NCI-H146 treated with DMSO at 0.1 percent for 48 hours (cell line): ENCODE measurements around the gene ARHGAP42.

ENCODE experiments used
- DNase-seq: peaks from one replicate; lab custom pipeline; 2025; ENCODE audit not compliant: unreplicated experiment; lab: John Stamatoyannopoulos, UW

Gene ARHGAP42

GRCh38 chr11:100682247-100682969 lies 4.7 kb upstream of the ARHGAP42 start:
- no peak for DNase-seq

DNA sequence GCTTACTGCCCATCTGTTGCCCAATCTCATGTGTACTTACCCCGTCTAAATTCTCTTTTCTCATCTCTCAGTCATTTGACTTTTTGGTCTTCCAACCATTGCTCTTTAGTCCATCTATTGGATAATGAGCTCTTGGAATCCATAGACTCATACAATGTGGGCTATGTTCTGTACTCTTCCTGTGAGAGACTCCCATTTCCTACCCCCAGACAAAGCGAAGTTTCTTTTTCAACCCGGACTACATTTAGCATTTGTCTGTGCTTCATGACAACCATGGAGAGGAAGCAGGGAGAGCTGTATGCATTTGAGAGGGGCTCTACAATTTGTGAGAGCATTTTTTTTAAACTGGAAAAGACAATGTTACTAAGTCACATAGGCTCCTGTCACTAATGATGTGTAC lies 4.0 kb upstream of the ARHGAP42 start:
- DNase-seq, result no peak

DNA sequence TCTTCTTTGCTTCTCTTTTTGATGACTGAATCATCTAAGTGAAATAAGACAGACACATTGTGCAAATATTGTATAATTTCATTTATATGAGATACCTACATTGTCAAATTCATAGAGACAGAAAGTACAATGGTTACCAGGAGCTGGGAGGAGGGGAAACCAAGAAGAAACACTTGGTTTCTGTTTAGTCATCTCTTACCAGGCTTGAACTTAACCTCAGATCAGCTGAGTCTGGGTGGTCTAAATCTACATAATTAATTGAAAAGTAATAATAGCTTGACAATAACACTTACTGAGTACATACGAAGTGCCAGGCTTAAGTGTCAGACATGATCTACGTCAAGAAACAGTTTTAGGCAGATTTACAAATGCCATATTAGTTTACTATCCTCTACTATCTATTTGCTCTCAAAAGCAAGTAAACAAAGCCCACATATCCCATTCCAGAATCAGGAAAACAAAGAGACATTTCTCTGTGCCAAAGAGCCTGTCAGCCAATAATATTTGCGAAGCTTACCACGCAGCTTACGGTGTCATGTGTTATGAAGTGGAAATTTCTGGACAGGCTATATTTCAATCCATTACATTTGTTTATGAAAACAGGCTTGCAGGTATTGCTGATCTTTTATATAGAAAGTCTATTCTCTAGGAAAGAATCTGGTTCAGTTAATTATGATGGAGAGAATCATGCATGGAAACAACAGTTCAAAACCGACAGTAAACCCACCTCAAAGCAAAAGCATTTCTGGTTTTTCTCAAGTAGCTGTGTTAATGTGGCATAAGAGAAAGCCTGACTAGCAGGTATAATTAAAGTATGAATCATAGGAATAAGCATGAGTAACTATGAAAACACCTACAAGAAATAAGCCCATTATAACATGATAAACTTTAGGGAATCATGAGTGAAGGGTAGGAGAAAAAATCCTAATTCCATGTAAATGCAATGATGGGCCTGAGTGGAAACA lies 2.7 kb upstream of the ARHGAP42 start:
- DNase-seq, result no peak

- DNase-seq, result no peak
Measured at GRCh38 chr11:100686476-100687053, 523 bp upstream of the ARHGAP42 start.

DNA sequence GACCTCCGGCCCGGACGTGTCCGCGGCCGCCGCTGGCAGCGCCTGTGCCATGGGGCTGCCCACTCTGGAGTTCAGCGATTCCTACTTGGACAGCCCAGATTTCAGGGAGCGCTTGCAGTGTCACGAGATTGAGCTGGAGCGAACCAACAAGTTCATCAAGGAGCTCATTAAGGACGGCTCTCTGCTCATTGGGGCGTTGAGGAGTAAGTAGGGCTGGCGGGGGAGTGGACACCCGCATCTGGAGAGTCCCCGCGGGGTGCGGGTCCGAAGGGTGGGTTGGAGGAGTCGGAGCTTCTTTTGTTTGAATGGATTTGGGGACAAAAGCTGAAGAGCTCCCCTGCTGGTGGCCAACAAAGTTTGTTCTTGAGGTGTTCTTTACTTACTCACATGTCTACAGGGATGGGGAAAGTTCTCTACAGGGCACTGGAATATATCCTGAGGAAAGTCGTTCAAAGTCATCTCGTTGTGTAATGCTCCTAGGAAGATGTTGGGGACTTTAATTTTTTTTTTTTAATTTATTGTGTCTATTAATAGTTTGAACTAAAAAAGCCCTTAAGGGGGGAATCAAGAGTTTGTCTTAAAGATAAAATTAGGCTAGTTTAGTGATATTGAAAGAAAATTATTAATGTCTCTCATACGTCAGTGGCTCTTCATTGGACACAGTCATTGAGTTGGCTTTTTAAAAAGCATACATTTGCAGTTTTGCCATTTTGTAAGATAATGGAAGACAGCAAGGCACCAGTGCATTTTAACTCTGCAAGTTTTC lies 725 bp downstream of the ARHGAP42 start:
- DNase-seq, result no peak

- no peak for DNase-seq
Measured at GRCh38 chr11:100689141-100689540, 2.1 kb downstream of the ARHGAP42 start.

GRCh38 chr11:100691896-100692653 lies 5.0 kb downstream of the ARHGAP42 start:
- DNase-seq, result no peak

GRCh38 chr11:100695911-100696310 lies 8.8 kb downstream of the ARHGAP42 start:
- DNase-seq, result no peak

- no peak for DNase-seq
Measured at GRCh38 chr11:100703139-100703538, 16.1 kb downstream of the ARHGAP42 start.

- DNase-seq, result no peak
Measured at GRCh38 chr11:100703801-100704575, 16.9 kb downstream of the ARHGAP42 start.

- no peak for DNase-seq
Measured at GRCh38 chr11:100705447-100705846, 18.4 kb downstream of the ARHGAP42 start.

- DNase-seq, result no peak
Measured at GRCh38 chr11:100706179-100706578, 19.1 kb downstream of the ARHGAP42 start.

- no peak for DNase-seq
Measured at GRCh38 chr11:100709233-100709957, 22.3 kb downstream of the ARHGAP42 start.

DNA sequence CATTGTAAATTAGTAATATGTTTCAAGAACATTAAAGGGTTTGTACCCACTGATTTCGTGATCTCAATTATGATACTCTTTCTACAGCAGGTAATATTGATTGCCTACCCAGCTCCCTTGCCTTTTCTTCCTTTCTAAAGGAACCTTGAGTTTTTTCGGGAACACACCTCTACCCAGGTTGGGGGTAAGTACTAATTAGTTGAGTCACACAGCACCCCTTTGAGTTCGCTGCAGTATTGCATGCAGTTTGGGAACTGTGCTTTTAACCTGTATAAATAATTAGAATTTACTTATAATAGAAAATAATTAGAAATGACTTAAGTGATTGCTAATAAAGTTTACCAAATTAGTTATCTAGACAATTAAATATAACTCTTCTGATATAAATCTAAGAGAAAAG lies 24.9 kb downstream of the ARHGAP42 start:
- DNase-seq, result no peak

GRCh38 chr11:100712583-100712982 lies 25.5 kb downstream of the ARHGAP42 start:
- no peak for DNase-seq

DNA sequence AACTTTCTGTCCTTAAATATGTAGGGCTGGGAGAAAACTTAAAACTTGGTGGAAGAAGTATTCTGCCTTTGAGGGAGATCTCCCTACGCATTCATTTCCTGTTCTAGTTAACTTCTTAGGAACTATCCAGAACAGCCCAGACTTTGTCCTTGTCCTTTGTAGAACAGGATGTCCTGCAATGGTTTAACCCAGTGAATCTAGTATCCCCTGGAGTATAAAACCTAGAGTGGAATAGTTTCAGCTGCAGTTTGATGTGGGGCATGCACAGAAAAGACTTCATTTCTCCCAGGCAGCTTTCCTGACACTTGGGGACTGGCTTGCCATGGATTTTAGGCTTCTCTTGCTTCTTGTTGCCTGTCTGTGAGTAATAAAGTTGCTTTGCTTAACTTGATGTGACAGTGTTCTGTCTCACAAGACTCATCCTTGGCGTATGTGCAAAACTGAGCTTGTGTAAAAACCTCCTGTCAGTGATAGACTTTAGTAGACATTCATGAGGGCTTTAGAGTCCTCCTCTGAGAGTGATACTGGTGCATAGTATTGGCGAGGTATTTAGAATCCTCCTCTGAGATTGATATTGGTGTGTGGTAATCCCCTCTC lies 28.2 kb downstream of the ARHGAP42 start:
- DNase-seq, result no peak

DNA sequence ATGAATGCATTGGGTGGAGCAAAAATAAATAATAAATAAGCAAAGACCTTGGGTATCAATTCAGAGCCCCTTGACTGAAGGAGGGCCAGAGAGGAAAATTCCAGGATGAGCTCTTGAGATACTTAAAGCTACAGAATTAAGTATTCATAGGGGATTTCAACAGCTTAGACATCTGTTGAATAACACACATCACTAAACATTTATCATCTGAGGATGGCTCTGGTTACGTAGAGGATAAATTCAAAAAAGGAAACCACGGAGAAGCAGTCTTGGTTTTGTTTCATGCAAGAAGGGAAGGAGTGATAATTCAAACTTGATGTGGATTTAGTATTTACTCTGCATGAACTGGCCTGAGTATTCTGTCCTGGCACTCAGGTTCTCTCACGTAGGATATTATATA lies 29.8 kb downstream of the ARHGAP42 start:
- DNase-seq, result no peak

DNA sequence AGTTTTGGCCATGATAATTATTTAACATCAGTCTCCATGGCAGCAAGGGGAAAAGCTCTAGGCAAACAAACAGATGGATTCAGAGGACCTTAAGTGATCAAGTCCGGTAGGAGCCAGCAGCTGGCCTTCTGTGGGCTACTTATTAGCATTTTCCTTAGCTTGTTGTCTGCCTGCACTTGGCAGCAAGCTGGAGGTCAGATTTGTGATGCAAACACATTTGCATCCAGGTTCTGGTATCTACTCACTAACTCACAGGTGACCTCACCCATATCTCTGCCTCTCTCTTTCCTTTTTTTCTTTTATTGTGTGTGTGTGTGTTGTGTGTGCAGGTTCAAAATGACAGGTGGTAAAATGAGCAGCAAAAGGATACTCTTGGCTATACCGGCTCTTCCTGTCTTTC lies 32.3 kb downstream of the ARHGAP42 start:
- DNase-seq, result no peak
